ENCODE data around the gene SMARCA5.
"Not testable (repeated sequence)": the region's sequence is repeated elsewhere in the genome, so short reads cannot be mapped to it uniquely, and the experiment has no call there.

The SMARCA5 gene

GRCh38 chr4:143513314-143514168, at the start of gene SMARCA5:
Gene SMARCA5 (plus strand): TSS chr4:143513702. CDS start chr4:143513925, 223 bp downstream.
- DNase-seq = peak; percentile 78

GRCh38 chr4:143473334-143474126, 40.0 kb upstream of the SMARCA5 start:
- no peak for DNase-seq

GRCh38 chr4:143477487-143477886, 36.0 kb upstream of the SMARCA5 start:
- DNase-seq = no peak

GRCh38 chr4:143481361-143481760, 32.1 kb upstream of the SMARCA5 start:
- DNase-seq = no peak

GRCh38 chr4:143482840-143483239, 30.7 kb upstream of the SMARCA5 start:
- DNase-seq = no peak

- DNase-seq = no peak
Measured at GRCh38 chr4:143486314-143486713, 27.2 kb upstream of the SMARCA5 start.

GRCh38 chr4:143488687-143489086, 24.8 kb upstream of the SMARCA5 start:
- DNase-seq = no peak

- no peak for DNase-seq
Measured at GRCh38 chr4:143489106-143489505, 24.4 kb upstream of the SMARCA5 start.

GRCh38 chr4:143498021-143498420, 15.5 kb upstream of the SMARCA5 start:
- no peak for DNase-seq

- DNase-seq = no peak
Measured at GRCh38 chr4:143502231-143502630, 11.3 kb upstream of the SMARCA5 start.

- no peak for DNase-seq
Measured at GRCh38 chr4:143506031-143506430, 7.5 kb upstream of the SMARCA5 start.

GRCh38 chr4:143511906-143512305, 1.6 kb upstream of the SMARCA5 start:
- no peak for DNase-seq

GRCh38 chr4:143512978-143513313, 556 bp upstream of the SMARCA5 start:
- no peak for DNase-seq

GRCh38 chr4:143514169-143514495, 630 bp downstream of the SMARCA5 start:
- no peak for DNase-seq

GRCh38 chr4:143514497-143514896, 995 bp downstream of the SMARCA5 start:
- DNase-seq = no peak

- DNase-seq = no peak
Measured at GRCh38 chr4:143514901-143515300, 1.4 kb downstream of the SMARCA5 start.

GRCh38 chr4:143515905-143516304, 2.4 kb downstream of the SMARCA5 start:
- no peak for DNase-seq

- no peak for DNase-seq
Measured at GRCh38 chr4:143517764-143518163, 4.3 kb downstream of the SMARCA5 start.

GRCh38 chr4:143524211-143524610, 10.7 kb downstream of the SMARCA5 start:
- DNase-seq = no peak

GRCh38 chr4:143528046-143528445, 14.5 kb downstream of the SMARCA5 start:
- DNase-seq = not testable (repeated sequence)

GRCh38 chr4:143531380-143531779, 17.9 kb downstream of the SMARCA5 start:
- DNase-seq = no peak

- no peak for DNase-seq
Measured at GRCh38 chr4:143531788-143532491, 18.4 kb downstream of the SMARCA5 start.

GRCh38 chr4:143538979-143539669, 25.6 kb downstream of the SMARCA5 start:
- no peak for DNase-seq
